Raji (cell line): ENCODE results near the gene CLDN10.

Experiments
- POLR2A ChIP-seq: IDR thresholded peaks from 2 replicates; pipeline ENCODE4 v1.6.1; 2011; ENCODE audit warnings: low read depth, low read length, control low read depth; ENCODE audit not compliant: insufficient read depth

Gene CLDN10

DNA sequence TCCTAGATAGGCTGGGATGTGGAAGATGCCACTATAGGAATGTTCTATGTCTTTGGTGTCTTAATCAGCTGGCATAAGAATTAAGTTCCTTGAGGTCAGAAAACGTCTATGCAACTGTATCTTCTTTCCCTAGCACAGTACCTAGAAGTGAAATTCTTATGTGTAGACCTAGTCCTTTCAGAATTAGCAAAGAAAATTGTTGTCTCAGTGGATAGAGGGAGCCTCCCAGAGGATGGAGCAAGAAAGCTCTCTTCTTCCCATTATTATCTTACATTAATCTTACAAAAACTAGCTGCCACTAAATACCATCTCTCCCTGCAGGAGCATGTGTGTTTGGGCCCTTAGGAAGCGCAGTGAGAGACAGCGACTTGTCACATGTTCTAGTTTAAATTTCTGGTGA, 11.6 kb downstream of the CLDN10 start:
- no peak for TF ChIP-seq POLR2A

DNA sequence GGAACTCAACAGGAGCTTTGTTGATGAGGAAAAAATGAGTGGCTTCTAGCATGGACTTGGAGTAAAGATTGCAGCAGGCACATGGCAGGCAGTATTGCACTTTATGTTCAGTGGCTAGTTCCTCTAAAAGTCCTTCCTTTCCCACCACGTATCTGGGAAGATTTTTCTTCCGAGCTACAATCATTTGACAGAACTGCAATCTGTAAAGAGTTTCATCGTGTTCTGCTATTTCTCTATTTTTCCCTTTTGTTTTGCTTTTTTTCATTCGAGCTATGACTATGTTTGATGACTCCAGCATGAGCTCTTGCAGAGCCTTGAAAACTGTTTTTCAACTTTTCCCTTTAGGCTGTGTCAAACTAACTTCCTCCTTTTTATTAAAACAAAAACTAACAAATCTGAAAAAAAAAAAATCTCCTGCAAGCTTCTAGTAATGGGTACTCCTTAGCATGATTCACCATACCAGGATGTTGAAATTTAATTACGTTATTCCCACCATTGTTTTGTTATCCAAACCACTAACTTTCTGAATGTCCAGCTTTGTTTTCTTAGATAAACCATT, 12.3 kb downstream of the CLDN10 start:
- TF ChIP-seq POLR2A: no peak

DNA sequence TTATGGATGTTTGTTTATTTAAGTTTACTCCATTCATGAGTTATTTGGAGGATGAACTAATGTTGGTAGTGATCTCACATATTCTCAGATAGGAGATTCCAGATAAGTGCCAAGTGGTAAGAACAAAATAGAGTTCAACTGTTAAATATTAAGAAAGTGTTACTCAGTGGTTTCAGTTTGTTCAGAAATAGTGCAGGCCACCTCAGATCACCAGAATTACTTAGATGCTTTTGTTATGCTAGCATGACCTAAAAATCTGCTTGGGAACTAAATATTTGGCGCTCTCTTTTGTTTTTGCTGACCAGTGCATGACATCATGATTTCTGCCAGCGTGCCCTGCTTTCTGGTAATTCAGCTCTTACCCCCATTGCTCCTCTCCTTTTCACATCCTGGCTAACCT, 15.6 kb downstream of the CLDN10 start:
- TF ChIP-seq POLR2A: no peak

DNA sequence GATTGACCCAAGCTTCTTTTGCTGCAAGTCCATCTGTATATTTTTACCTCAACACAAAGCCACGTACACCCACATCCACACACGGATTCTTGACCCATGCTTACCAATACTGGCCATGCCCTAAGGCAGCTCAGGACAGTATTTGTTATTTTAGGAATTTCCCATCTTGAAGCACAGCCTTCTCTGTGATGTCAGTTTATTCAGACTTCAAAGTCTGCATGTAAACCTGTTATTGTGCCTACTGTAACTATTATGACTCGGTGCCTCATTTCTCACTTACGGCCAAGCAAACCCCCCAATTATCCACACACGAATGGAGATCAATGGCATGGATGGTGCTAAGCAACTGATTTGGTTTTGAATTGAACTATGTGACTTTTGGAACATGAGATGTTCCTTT, 17.5 kb downstream of the CLDN10 start:
- TF ChIP-seq POLR2A: no peak

DNA sequence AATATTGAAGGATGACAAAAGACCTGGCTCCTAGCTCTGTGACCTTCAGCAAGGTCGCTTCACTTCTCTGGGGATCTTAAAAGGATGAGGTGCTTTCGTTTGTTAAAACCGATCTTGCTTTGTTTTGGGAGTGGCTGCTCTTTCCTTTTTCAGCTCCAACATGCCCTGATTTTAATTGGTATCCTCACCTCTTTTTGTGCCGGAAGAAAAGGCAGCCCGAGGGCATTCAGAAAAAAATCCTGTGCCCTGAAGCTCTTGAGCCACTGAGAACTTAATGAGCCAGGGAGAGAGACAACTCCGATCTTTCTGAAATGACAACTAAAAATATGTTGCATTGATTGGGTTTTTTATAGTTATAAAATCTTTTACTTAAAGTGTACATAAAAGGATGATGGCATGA, 19.4 kb downstream of the CLDN10 start:
- no peak for TF ChIP-seq POLR2A

DNA sequence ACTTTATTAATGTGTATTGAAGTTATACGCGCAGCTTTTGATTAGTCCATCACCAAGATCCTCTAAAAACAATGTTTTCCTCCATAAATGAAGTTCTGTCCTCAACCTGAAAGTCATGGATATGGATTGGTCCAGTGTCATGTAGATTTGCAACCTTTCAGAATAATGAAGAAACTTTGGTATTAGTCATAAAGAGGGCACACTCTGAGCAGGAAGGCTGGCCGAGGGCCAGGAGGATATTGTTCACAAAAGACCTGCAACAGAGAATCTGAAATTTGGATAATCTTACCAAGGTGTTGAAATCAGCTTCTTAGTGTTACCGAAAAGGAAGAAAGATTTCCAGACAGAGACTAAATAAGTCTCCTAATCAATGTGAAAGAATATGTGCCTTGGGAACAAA, 20.7 kb downstream of the CLDN10 start:
- TF ChIP-seq POLR2A: no peak

DNA sequence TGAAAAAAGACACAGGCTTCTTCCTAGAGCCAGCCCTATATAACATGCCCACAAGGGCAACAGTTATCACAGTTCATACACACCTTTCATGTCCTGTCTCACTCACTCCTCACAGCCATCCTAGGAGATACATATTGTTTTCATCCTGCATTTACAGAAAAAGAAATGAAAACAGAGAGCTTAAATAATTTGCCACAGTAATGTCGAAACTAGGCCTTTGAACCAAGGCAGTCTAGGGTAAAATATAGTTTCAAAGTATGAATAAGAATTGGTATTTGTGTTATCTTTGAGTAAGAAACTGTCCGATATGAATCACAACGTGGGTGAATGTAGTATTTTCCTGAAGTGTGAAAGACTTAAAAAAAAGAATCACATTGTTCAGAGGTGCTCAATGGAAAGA, 26.8 kb downstream of the CLDN10 start:
- no peak for TF ChIP-seq POLR2A

DNA sequence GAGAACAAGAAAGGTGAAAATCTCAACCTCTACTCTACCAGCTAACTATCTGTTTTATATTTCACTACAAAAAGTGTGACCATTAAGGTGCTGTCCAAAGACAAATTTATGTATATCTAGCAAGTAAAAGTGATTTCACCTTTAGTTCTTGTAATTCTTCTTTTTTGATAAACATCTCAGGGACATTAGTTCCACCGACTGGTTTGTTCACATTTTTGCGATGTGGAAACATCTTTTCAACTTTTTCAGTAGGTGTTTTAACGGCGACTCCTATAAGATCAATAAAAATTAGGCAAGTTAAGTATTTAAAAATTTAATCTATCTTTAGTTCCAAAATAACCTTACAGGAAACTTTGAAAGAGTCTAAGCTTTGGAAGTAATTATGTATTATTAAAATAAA, 33.3 kb downstream of the CLDN10 start:
- no peak for TF ChIP-seq POLR2A

DNA sequence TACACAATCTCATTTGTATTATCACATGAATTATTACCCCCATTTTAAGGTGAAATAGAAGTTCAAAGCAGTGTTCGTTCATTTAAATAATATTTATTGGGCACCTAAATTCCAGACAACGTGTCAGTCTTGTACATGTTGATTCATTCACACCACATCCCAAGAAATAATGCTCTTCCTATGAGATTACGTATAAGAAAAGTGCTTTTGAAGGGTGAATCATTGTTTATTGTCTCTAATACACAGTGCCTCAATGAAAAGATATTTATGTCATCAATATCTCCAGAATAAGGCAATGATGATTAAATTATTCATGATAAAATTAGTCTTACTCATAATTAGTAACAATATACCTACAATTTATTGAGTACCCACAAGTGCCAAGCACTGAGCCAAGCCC, 35.6 kb downstream of the CLDN10 start:
- TF ChIP-seq POLR2A: no peak

DNA sequence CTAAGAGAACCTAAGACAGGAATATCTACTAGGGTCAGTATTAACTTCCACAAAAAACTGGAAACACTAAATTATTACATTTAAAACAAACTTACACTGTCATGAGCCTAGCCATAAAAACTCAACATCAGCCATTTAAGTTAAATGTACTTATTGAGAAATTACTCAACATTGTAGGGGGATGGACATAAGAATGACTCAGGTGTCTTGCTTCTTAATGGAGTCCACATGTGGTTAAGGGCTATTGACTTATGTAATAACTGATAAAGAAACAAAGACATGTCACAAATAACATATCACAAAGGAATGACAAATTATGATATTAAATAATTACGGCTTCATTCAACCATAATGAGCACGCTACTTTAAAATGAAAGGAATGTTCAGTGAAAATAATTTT, 36.2 kb downstream of the CLDN10 start:
- no peak for TF ChIP-seq POLR2A

DNA sequence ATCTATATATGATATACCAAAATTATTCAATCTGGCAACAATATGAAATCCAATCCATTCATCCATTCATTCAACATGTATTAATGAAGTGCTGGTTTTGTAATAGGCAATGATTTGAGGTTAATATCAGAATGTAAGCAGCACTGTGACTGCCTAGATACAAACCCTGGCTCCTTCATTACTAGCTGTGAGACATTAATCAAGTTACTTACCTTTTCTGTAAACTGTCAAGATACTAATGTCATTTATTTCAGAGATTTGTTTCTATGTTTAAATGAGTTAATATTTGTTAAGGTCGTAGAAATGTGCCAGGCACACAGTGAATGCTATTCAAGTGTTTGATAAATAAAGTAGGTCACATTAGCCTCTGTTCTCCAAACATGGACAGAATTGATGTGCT, 40.9 kb downstream of the CLDN10 start:
- TF ChIP-seq POLR2A: no peak

DNA sequence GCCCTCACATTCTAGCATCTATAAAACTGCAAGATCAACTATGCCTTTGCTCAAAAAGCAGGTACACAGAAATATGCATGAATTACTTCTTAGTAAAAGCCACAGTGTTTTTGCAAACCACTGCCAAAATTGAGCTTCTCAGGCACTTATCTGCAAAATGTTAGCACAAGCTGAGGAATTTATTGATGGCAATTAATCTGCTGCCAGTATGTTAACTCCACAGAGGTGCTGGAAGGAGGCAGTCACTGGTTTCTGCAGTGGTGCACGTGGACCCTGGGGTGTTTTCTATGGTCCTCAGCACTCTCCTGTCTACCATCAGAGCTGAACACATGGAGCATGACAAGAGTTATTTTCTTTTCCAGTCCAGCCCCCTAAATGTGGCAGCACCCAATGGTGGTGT, 44.2 kb downstream of the CLDN10 start:
- TF ChIP-seq POLR2A: no peak

DNA sequence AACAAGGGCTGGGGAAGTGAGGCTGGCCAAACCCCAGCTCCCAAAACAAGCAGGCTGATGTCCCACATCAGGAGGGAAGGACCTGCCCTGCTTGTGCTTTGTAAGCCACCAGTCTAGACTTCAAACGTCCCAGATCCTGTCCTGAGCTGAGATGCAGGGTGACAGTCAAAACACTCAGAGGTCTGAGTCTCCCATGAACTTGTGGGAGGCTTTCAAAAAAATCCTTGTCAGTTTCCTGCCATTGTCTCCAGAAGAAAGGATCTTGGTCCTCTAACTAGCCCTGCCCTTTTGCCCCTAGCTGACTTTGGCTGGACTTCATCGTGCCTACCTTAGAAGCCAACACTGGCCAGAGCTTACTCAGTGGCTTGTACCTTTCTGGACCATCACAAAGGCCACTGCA, 48.7 kb downstream of the CLDN10 start:
- no peak for TF ChIP-seq POLR2A

DNA sequence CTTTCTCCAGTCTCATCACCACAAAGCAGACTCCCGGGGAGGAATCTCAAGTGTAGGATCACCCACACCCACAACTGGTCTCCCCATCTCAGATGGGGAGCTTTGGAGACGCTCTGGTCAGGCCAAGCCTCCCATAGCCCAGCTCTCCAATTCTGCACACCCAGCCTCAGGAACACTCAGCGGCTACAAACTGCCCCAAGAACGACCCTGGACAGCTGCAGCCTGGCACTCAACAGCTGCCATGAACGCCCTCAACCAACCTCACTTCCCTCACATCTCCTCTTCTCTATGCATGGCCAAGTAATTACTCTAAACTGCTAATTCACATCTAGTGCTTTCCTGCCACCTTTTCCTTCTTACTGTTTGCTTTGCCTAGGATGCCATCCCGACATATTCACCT, 49.4 kb downstream of the CLDN10 start:
- TF ChIP-seq POLR2A: no peak

DNA sequence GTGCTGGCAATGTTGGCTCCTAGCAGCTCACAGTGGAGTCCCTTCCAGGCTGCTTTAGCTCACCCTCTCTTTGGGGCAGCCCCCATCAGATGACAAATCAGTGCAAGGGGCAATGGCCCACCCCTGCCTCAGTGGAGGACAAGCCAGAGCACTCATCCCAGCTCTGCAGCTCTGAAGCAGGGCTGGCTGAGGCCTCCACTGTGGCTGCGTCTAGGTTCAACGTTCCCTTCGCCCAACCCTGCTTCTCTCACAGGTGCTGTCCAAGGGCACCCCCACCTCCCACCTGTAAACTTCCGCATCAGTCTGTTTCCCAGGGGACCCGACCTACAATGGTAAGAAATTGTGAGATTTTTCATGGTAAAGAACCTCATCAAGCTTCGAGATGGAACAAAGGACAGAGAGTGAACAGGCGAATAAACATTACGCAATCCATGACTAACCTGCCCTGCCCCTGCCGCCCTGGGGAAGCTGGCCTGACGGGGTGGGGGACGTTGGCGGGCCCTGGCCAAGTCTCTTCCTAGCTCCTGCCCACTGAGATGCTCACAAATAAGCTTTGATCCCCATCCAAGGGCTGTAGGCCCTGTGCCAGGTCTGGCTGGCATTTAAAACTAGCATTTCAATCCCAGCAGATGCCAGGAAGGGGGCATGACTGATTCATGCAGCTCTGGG, 51.5 kb downstream of the CLDN10 start:
- TF ChIP-seq POLR2A: no peak

DNA sequence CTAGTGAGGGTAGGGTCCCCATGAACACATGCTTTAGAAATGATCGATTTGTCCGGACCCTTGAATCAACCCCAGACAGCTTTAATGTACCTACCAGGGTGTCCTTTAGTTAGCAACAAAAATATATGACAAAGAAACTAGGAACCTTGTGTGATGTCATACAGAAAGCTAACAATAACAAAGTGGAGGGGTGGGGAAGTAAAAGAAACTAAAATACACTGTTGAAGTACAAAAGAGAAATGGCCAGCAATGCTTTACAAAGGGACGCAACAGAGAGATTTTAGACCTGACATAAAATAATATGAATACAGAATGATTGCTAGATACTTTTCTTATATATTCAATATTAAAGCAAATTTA, 52.0 kb downstream of the CLDN10 start:
- TF ChIP-seq POLR2A: no peak

DNA sequence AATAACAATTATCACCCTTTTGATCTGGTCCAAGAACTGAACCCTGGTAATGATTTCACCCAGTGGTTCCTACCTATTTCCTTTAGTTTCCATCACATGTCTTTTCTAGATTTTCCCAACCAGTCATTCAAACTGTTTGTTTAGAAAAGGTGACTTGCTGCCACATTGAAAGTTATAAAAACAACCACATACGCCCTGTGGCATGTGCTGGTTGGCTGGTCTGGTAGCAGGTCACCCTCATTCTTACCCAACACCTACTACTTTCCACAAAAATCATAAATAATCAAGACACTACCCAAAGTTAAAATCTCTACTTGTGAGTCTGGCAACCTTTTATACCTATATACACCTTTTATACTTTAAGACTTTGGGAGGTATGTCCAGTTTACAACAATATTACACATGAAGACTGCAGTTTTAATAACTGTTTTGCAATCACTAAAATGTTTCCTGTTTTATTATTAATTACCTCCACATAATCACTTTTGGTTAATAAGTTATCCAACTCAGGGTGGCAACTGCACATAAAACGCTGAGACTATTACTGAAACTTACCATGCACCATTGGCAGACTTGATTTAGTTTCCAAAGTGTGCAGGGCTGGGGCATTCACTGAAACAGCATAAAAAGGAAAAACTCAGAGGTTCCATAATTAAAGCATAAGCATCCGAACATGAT, 53.1 kb downstream of the CLDN10 start:
- no peak for TF ChIP-seq POLR2A
